Measurements from ENCODE around the gene IDI1. TPM values are rescaled to one million over a fixed set of nuclear protein-coding genes. Genes with fewer than 3 reads are reported as not detected.

The IDI1 gene
- total RNA-seq, 3 donors from 2014 or later, result 26.2 to 48.4 (median 45.1) TPM

GRCh38 chr10:1035201-1035600 lies 13.7 kb downstream of the IDI1 start:
- Histone ChIP-seq H3K4me1 (no peaks in the 10 kb centered on the region), H3K9me3 (no peaks in the 10 kb centered on the region), H3K27ac (peak overlapping the region; percentile 62 to 68), H3K27me3 (no peaks in the 10 kb centered on the region), H3K4me3 (no peak overlapping the region), H3K36me3 (no peaks in the 10 kb centered on the region)
- DNase-seq (ENCODE audit: low spot score in 2 of 2), result no peak
- no peak for TF ChIP-seq POLR2A (IDR thresholded peaks at IDR 0.05)
- TF ChIP-seq POLR2AphosphoS5 (IDR thresholded peaks at IDR 0.05), result no peak
- TF ChIP-seq CTCF (IDR thresholded peaks at IDR 0.05), result no peak
- intact Hi-C loops (cut with DNase I; ENCODE audit: low total_unique reads), result no loop called here

- no peaks in the 10 kb centered on the region for H3K36me3 ChIP-seq
- intact Hi-C loops (cut with DNase I; ENCODE audit: low total_unique reads), result no loop called here
- H3K27ac ChIP-seq, result peak overlapping the region; percentile 62 to 68
Observed at GRCh38 chr10:1034758-1035157, 14.2 kb downstream of the IDI1 start.

GRCh38 chr10:1033601-1034000 lies 15.3 kb downstream of the IDI1 start:
- Histone ChIP-seq H3K4me1 (no peaks in the 10 kb centered on the region), H3K9me3 (no peaks in the 10 kb centered on the region), H3K27me3 (no peaks in the 10 kb centered on the region), H3K4me3 (no peak overlapping the region), H3K36me3 (no peaks in the 10 kb centered on the region), H3K27ac (peak overlapping the region in 1 of 2 donors; percentile 5)
- no peak for DNase-seq (ENCODE audit: low spot score in 2 of 2)
- TF ChIP-seq CTCF (IDR thresholded peaks at IDR 0.05) (no peak), POLR2A (IDR thresholded peaks at IDR 0.05) (no peak), POLR2AphosphoS5 (IDR thresholded peaks at IDR 0.05) (no peak)
- intact Hi-C loops (cut with DNase I; ENCODE audit: low total_unique reads), result no loop called here

More at GRCh38 chr10:1034758-1035157, 14.2 kb downstream of the IDI1 start:
- Histone ChIP-seq H3K9me3 (no peaks in the 10 kb centered on the region), H3K4me3 (no peak overlapping the region), H3K4me1 (no peaks in the 10 kb centered on the region), H3K27me3 (no peaks in the 10 kb centered on the region)
- no peak for DNase-seq (ENCODE audit: low spot score in 2 of 2)
- TF ChIP-seq POLR2A (IDR thresholded peaks at IDR 0.05) (no peak), POLR2AphosphoS5 (IDR thresholded peaks at IDR 0.05) (no peak), CTCF (IDR thresholded peaks at IDR 0.05) (no peak)

- intact Hi-C loops (cut with DNase I; ENCODE audit: low total_unique reads), result no loop called here
- no peak for DNase-seq (ENCODE audit: low spot score in 2 of 2)
- no peaks in the 10 kb centered on the region for H3K36me3 ChIP-seq
- H3K27me3 ChIP-seq, result no peaks in the 10 kb centered on the region
- TF ChIP-seq POLR2A (IDR thresholded peaks at IDR 0.05) (no peak), CTCF (IDR thresholded peaks at IDR 0.05) (no peak), POLR2AphosphoS5 (IDR thresholded peaks at IDR 0.05) (no peak)
- no peaks in the 10 kb centered on the region for H3K9me3 ChIP-seq
- H3K27ac ChIP-seq, result no peak overlapping the region
- H3K4me1 ChIP-seq, result no peaks in the 10 kb centered on the region
- no peak overlapping the region for H3K4me3 ChIP-seq
Observed at GRCh38 chr10:1029838-1030237, 19.1 kb downstream of the IDI1 start.

GRCh38 chr10:1026578-1026977 lies 22.3 kb downstream of the IDI1 start:
- Histone ChIP-seq H3K27me3 (no peaks in the 10 kb centered on the region), H3K9me3 (no peaks in the 10 kb centered on the region), H3K36me3 (no peaks in the 10 kb centered on the region), H3K27ac (no peak overlapping the region), H3K4me3 (no peak overlapping the region), H3K4me1 (no peaks in the 10 kb centered on the region)
- no peak for DNase-seq (ENCODE audit: low spot score in 2 of 2)
- TF ChIP-seq POLR2AphosphoS5 (IDR thresholded peaks at IDR 0.05) (no peak), CTCF (IDR thresholded peaks at IDR 0.05) (no peak), POLR2A (IDR thresholded peaks at IDR 0.05) (no peak)
- intact Hi-C loops (cut with DNase I; ENCODE audit: low total_unique reads), result no loop called here
